ENCODE measurements around the gene MPRIP.

The MPRIP gene

GRCh38 chr17:17103160-17103559 lies 60.9 kb downstream of the MPRIP start:
- H3K4me3 ChIP-seq (ENCODE audit: low read depth, low read length), result no peak overlapping the region
- peaks cover 3% of the 10 kb centered on the region for H3K36me3 ChIP-seq (replicated peaks)
- in situ Hi-C loops (cut with HindIII; ENCODE audit: low pct_ligation_motif_present, low sequenced_read_pairs), result no loop called here
- no peak overlapping the region for H3K27ac ChIP-seq
- DNase-seq, result no peak
- TF ChIP-seq, protein P1, sequence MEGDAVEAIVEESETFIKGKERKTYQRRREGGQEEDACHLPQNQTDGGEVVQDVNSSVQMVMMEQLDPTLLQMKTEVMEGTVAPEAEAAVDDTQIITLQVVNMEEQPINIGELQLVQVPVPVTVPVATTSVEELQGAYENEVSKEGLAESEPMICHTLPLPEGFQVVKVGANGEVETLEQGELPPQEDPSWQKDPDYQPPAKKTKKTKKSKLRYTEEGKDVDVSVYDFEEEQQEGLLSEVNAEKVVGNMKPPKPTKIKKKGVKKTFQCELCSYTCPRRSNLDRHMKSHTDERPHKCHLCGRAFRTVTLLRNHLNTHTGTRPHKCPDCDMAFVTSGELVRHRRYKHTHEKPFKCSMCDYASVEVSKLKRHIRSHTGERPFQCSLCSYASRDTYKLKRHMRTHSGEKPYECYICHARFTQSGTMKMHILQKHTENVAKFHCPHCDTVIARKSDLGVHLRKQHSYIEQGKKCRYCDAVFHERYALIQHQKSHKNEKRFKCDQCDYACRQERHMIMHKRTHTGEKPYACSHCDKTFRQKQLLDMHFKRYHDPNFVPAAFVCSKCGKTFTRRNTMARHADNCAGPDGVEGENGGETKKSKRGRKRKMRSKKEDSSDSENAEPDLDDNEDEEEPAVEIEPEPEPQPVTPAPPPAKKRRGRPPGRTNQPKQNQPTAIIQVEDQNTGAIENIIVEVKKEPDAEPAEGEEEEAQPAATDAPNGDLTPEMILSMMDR (IDR thresholded peaks at IDR 0.05; ENCODE audit: low read depth, low read length, missing control alignments), result no peak
- no peaks in the 10 kb centered on the region for H3K27me3 ChIP-seq (replicated peaks)

- H3K27ac ChIP-seq, result no peak overlapping the region
- in situ Hi-C loops (cut with HindIII; ENCODE audit: low pct_ligation_motif_present, low sequenced_read_pairs), result no loop called here
- H3K4me3 ChIP-seq (ENCODE audit: low read depth, low read length), result no peak overlapping the region
- H3K27me3 ChIP-seq (replicated peaks), result no peaks in the 10 kb centered on the region
- peaks cover 2% of the 10 kb centered on the region for H3K36me3 ChIP-seq (replicated peaks)
- no peak for DNase-seq
- TF ChIP-seq, protein P1 (IDR thresholded peaks at IDR 0.05; ENCODE audit: low read depth, low read length, missing control alignments), result no peak
Observed at GRCh38 chr17:17104036-17104435, 61.8 kb downstream of the MPRIP start.

GRCh38 chr17:17104494-17104893 lies 62.2 kb downstream of the MPRIP start:
- no peak overlapping the region for H3K27ac ChIP-seq
- no peak overlapping the region for H3K4me3 ChIP-seq (ENCODE audit: low read depth, low read length)
- in situ Hi-C loops (cut with HindIII; ENCODE audit: low pct_ligation_motif_present, low sequenced_read_pairs), result no loop called here
- H3K36me3 ChIP-seq (replicated peaks), result peaks cover 2% of the 10 kb centered on the region
- no peak for DNase-seq
- H3K27me3 ChIP-seq (replicated peaks), result no peaks in the 10 kb centered on the region
- TF ChIP-seq, protein P1 (IDR thresholded peaks at IDR 0.05; ENCODE audit: low read depth, low read length, missing control alignments), result no peak

- in situ Hi-C loops (cut with HindIII; ENCODE audit: low pct_ligation_motif_present, low sequenced_read_pairs), result no loop called here
- H3K4me3 ChIP-seq (ENCODE audit: low read depth, low read length), result no peak overlapping the region
- peaks cover 2% of the 10 kb centered on the region for H3K36me3 ChIP-seq (replicated peaks)
- H3K27me3 ChIP-seq (replicated peaks), result no peaks in the 10 kb centered on the region
- DNase-seq, result no peak
- TF ChIP-seq, protein P1 (IDR thresholded peaks at IDR 0.05; ENCODE audit: low read depth, low read length, missing control alignments), result no peak
- no peak overlapping the region for H3K27ac ChIP-seq
Observed at GRCh38 chr17:17105976-17106375, 63.7 kb downstream of the MPRIP start.

GRCh38 chr17:17106756-17107155 lies 64.5 kb downstream of the MPRIP start:
- in situ Hi-C loops (cut with HindIII; ENCODE audit: low pct_ligation_motif_present, low sequenced_read_pairs), result no loop called here
- H3K27me3 ChIP-seq (replicated peaks), result no peaks in the 10 kb centered on the region
- peaks cover 4% of the 10 kb centered on the region for H3K36me3 ChIP-seq (replicated peaks)
- DNase-seq, result no peak
- TF ChIP-seq, protein P1 (IDR thresholded peaks at IDR 0.05; ENCODE audit: low read depth, low read length, missing control alignments), result no peak
- no peak overlapping the region for H3K27ac ChIP-seq
- no peak overlapping the region for H3K4me3 ChIP-seq (ENCODE audit: low read depth, low read length)

GRCh38 chr17:17107281-17107680 lies 65.0 kb downstream of the MPRIP start:
- DNase-seq, result no peak
- in situ Hi-C loops (cut with HindIII; ENCODE audit: low pct_ligation_motif_present, low sequenced_read_pairs), result no loop called here
- no peak overlapping the region for H3K4me3 ChIP-seq (ENCODE audit: low read depth, low read length)
- no peaks in the 10 kb centered on the region for H3K27me3 ChIP-seq (replicated peaks)
- no peak overlapping the region for H3K27ac ChIP-seq
- TF ChIP-seq, protein P1 (IDR thresholded peaks at IDR 0.05; ENCODE audit: low read depth, low read length, missing control alignments), result no peak
- H3K36me3 ChIP-seq (replicated peaks), result peaks cover 5% of the 10 kb centered on the region
